Measurements from ENCODE around the gene TMEM52B. TPM values are rescaled to one million over a fixed set of nuclear protein-coding genes. Genes with fewer than 3 reads are reported as not detected.

Gene TMEM52B
- 0.79 TPM for polyA plus RNA-seq (2013, experiment 1 of 2)
- 0.57 TPM for polyA plus RNA-seq (2013, experiment 2 of 2)

DNA sequence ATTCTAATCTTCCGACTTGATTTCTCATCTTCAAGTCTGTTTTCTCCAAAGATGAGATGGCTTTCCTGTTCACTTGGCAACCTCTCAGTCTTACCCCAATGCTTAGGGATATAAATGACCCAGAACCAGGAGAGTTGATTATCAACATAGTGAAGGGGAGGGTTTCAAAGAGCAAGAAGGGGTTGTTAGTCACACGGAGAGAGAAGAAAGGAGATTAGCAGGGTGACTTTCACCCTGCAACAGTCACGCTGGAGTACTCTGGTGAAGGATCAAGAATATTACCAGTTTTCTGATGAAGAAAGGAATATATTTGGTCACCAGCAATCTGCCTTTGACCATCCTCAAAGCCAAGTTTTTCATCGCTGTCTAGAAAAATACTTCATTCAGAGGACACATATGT lies at the start of gene TMEM52B:
Gene TMEM52B (plus strand): TSS at position 212 of the 400 bp plus-strand sequence. CDS start 543 bp downstream, outside the sequence.
- no peaks in the 10 kb centered on the region for H3K27me3 ChIP-seq (ENCODE audit: insufficient read depth, low read length, poor library complexity)
- H3K18ac ChIP-seq (ENCODE audit: low read length) = peak within 1 kb of the TSS; percentile 28
- no peaks in the 10 kb centered on the region for H3K79me1 ChIP-seq (ENCODE audit: low read length)
- peak within 1 kb of the TSS; percentile 28 for H4K8ac ChIP-seq (ENCODE audit: low read depth, low read length)
- no peak within 1 kb of the TSS for H4K5ac ChIP-seq (ENCODE audit: low read length)
- DNase-seq = no peak
- H3K79me2 ChIP-seq (ENCODE audit: control insufficient read depth, insufficient read depth, low read length) = no peaks in the 10 kb centered on the region
- no peak within 1 kb of the TSS for H3K27ac ChIP-seq (ENCODE audit: low read depth, low read length)
- H2BK120ac ChIP-seq (ENCODE audit: low read depth, low read length) = no peak within 1 kb of the TSS
- no peak within 1 kb of the TSS for H3K4me3 ChIP-seq (ENCODE audit: low read length)
- no peak within 1 kb of the TSS for H3K23ac ChIP-seq (ENCODE audit: low read length)
- H3K56ac ChIP-seq (ENCODE audit: low read length) = peak within 1 kb of the TSS; percentile 44
- no peak within 1 kb of the TSS for H3K4me2 ChIP-seq (ENCODE audit: low read length)
- H2BK15ac ChIP-seq (replicated peaks; ENCODE audit: low read depth) = no peak within 1 kb of the TSS
- no peak within 1 kb of the TSS for H3K9ac ChIP-seq (ENCODE audit: low read length)
- H3K4me1 ChIP-seq (ENCODE audit: control insufficient read depth, low read depth, low read length) = peaks cover 13% of the 10 kb centered on the region
- H2AK5ac ChIP-seq (ENCODE audit: low read length) = no peak within 1 kb of the TSS
- WGBS (ENCODE audit: extremely low coverage, insufficient coverage, low lambda C conversion rate) = no CpG with 5 or more reads among the region's 4 CpGs
- no peak within 1 kb of the TSS for H2BK5ac ChIP-seq (ENCODE audit: low read length)
- peak within 1 kb of the TSS; percentile 68 for H3K4ac ChIP-seq (ENCODE audit: low read depth, low read length)
- H3K36me3 ChIP-seq (ENCODE audit: control insufficient read depth, insufficient read depth, low read length) = no peaks in the 10 kb centered on the region

DNA sequence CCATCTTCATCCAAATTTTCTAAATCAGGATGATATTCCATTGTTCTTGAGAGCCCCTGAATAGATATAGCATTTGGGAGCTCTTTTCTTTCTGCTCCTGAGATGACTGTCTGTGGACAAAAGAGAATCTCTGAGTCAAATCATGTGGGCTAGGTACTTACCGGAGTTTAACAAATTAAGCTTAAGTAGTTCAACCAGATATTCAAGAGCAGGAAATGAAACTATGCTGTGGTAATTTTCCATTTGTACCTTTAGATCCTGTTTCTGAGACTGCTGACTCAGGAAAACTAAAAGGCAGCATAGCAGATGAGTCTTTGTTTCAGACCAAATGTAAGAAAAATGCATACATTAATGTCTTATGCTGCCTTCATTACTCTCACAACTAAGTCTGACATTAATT lies 48.8 kb upstream of the TMEM52B start, which contains the start of gene CLEC7A:
Gene CLEC7A (minus strand): TSS at position 158 of the 400 bp plus-strand sequence. CDS start 117 bp downstream, at position 41.
- H3K79me1 ChIP-seq (ENCODE audit: low read length) = no peaks in the 10 kb centered on the region
- no peak within 1 kb of the TSS for H3K4me2 ChIP-seq (ENCODE audit: low read length)
- H4K5ac ChIP-seq (ENCODE audit: low read length) = no peak within 1 kb of the TSS
- H2BK5ac ChIP-seq (ENCODE audit: low read length) = no peak within 1 kb of the TSS
- no peak within 1 kb of the TSS for H2BK15ac ChIP-seq (replicated peaks; ENCODE audit: low read depth)
- H2BK120ac ChIP-seq (ENCODE audit: low read depth, low read length) = peak within 1 kb of the TSS; percentile 12
- H3K23ac ChIP-seq (ENCODE audit: low read length) = no peak within 1 kb of the TSS
- no peak within 1 kb of the TSS for H3K9ac ChIP-seq (ENCODE audit: low read length)
- peaks cover 3% of the 10 kb centered on the region for H3K4me1 ChIP-seq (ENCODE audit: control insufficient read depth, low read depth, low read length)
- H3K4ac ChIP-seq (ENCODE audit: low read depth, low read length) = peak within 1 kb of the TSS; percentile 31
- WGBS (ENCODE audit: extremely low coverage, insufficient coverage, low lambda C conversion rate) = no CpG with 5 or more reads among the region's 1 CpG
- no peak within 1 kb of the TSS for H4K8ac ChIP-seq (ENCODE audit: low read depth, low read length)
- no peak within 1 kb of the TSS for H3K56ac ChIP-seq (ENCODE audit: low read length)
- H3K4me3 ChIP-seq (ENCODE audit: low read length) = no peak within 1 kb of the TSS
- H3K27ac ChIP-seq (ENCODE audit: low read depth, low read length) = no peak within 1 kb of the TSS
- DNase-seq = no peak
- no peaks in the 10 kb centered on the region for H3K27me3 ChIP-seq (ENCODE audit: insufficient read depth, low read length, poor library complexity)
- no peaks in the 10 kb centered on the region for H3K36me3 ChIP-seq (ENCODE audit: control insufficient read depth, insufficient read depth, low read length)
- no peak within 1 kb of the TSS for H2AK5ac ChIP-seq (ENCODE audit: low read length)
- peak within 1 kb of the TSS; percentile 39 for H3K18ac ChIP-seq (ENCODE audit: low read length)
- no peaks in the 10 kb centered on the region for H3K79me2 ChIP-seq (ENCODE audit: control insufficient read depth, insufficient read depth, low read length)

DNA sequence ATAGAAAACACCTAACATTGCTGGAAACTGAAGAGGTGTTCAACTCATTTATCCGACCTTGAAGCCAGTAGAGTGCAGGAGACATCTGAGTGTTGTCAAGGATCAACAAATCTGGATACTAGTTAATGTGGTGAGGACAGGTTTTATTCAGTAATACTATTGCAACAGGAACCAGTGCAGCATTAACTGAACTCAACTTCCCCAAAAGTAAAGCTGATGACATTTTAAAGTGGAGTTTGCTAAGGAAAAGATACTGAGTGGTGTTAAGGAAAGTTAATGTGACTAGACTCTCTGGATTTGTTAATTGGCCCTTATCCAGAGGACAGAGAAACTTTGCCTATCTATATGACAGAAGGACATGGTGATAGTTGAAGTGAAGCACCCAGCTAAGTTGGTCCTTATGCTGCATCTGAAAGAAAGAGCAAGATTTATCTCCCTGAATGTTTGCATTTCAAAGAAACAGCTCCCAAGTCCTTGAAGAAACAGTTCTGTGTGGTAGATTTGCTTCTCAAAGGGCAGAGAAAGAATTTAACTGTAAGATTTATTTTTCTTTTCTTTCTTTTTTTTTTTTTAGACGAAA lies 47.6 kb upstream of the TMEM52B start:
- H3K23ac ChIP-seq (ENCODE audit: low read length) = no peak overlapping the region
- H3K27ac ChIP-seq (ENCODE audit: low read depth, low read length) = no peak overlapping the region
- no peak overlapping the region for H4K5ac ChIP-seq (ENCODE audit: low read length)
- H3K4me2 ChIP-seq (ENCODE audit: low read length) = no peak overlapping the region
- H2BK15ac ChIP-seq (replicated peaks; ENCODE audit: low read depth) = peak overlapping the region; percentile 96
- no peak overlapping the region for H2AK5ac ChIP-seq (ENCODE audit: low read length)
- no peak overlapping the region for H3K9ac ChIP-seq (ENCODE audit: low read length)
- no peak overlapping the region for H3K18ac ChIP-seq (ENCODE audit: low read length)
- H2BK5ac ChIP-seq (ENCODE audit: low read length) = no peak overlapping the region
- H3K4me1 ChIP-seq (ENCODE audit: control insufficient read depth, low read depth, low read length) = peaks cover 3% of the 10 kb centered on the region
- H3K4me3 ChIP-seq (ENCODE audit: low read length) = no peak overlapping the region
- peak; percentile 23 for DNase-seq
- no peak overlapping the region for H4K8ac ChIP-seq (ENCODE audit: low read depth, low read length)
- no peaks in the 10 kb centered on the region for H3K36me3 ChIP-seq (ENCODE audit: control insufficient read depth, insufficient read depth, low read length)
- no peaks in the 10 kb centered on the region for H3K79me2 ChIP-seq (ENCODE audit: control insufficient read depth, insufficient read depth, low read length)
- H3K4ac ChIP-seq (ENCODE audit: low read depth, low read length) = no peak overlapping the region
- H3K27me3 ChIP-seq (ENCODE audit: insufficient read depth, low read length, poor library complexity) = no peaks in the 10 kb centered on the region
- H3K56ac ChIP-seq (ENCODE audit: low read length) = no peak overlapping the region
- no peaks in the 10 kb centered on the region for H3K79me1 ChIP-seq (ENCODE audit: low read length)
- H2BK120ac ChIP-seq (ENCODE audit: low read depth, low read length) = peak overlapping the region; percentile 61
- WGBS (ENCODE audit: extremely low coverage, insufficient coverage, low lambda C conversion rate) = no CpG with 5 or more reads among the region's 2 CpGs

DNA sequence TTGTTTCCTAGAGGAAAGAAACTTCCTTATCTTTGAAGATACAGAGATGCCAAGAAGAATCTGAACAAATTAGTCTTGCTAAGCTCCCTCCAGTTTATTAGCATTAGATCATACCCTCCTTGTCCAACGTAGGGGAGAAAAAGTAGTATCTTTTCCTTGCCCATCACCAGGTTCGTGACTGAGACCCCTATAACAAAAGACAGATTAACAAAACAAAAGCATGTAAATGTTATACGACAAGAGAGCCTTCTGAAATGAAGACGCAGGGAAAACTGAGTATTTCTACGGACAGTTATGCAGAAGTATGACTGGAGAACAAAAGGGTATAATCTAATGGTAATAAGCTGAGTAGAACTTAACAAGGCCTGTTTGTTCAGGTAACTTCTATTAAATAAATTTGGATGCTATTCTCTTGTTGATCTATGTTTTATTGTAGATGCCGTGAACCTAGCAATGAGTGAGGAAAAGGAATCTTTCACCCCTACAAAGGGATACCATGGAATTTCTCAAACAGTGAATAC lies 45.9 kb upstream of the TMEM52B start:
- Histone ChIP-seq H4K8ac (ENCODE audit: low read depth, low read length) (no peak overlapping the region), H3K23ac (ENCODE audit: low read length) (no peak overlapping the region), H2BK120ac (ENCODE audit: low read depth, low read length) (no peak overlapping the region), H2BK5ac (ENCODE audit: low read length) (no peak overlapping the region), H4K5ac (ENCODE audit: low read length) (no peak overlapping the region), H3K56ac (ENCODE audit: low read length) (no peak overlapping the region), H3K79me2 (ENCODE audit: control insufficient read depth, insufficient read depth, low read length) (no peaks in the 10 kb centered on the region), H3K9ac (ENCODE audit: low read length) (no peak overlapping the region), H3K4me3 (ENCODE audit: low read length) (no peak overlapping the region), H2BK15ac (replicated peaks; ENCODE audit: low read depth) (no peak overlapping the region), H3K27ac (ENCODE audit: low read depth, low read length) (no peak overlapping the region), H3K18ac (ENCODE audit: low read length) (no peak overlapping the region), H3K36me3 (ENCODE audit: control insufficient read depth, insufficient read depth, low read length) (no peaks in the 10 kb centered on the region), H3K4ac (ENCODE audit: low read depth, low read length) (no peak overlapping the region), H3K27me3 (ENCODE audit: insufficient read depth, low read length, poor library complexity) (no peaks in the 10 kb centered on the region), H3K4me2 (ENCODE audit: low read length) (no peak overlapping the region), H3K4me1 (ENCODE audit: control insufficient read depth, low read depth, low read length) (peaks cover 3% of the 10 kb centered on the region), H3K79me1 (ENCODE audit: low read length) (no peaks in the 10 kb centered on the region), H2AK5ac (ENCODE audit: low read length) (no peak overlapping the region)
- no peak for DNase-seq
- WGBS (ENCODE audit: extremely low coverage, insufficient coverage, low lambda C conversion rate) = no CpG with 5 or more reads among the region's 6 CpGs

DNA sequence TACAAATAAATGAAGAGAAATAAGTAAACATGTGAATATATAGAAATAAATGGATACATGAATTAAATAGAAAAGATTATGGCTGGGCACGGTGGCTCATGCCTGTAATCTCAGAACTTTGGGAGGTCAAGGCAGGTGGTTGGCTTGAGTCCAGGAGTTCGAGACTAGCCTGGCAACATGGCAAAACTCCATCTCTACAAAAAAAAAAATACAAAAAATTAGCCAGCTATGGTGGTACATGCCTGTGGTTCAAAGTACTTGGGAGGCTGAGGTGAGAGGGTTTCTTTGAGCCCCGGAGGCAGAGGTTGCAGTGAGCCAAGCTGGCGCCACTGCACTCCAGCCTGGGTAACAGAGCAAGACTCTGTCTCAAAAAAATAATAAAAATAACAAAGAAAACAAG lies 43.7 kb upstream of the TMEM52B start:
- no peak for DNase-seq
- no peaks in the 10 kb centered on the region for H3K36me3 ChIP-seq (ENCODE audit: control insufficient read depth, insufficient read depth, low read length)

More for the DNA sequence above, 43.7 kb upstream of the TMEM52B start:
- Histone ChIP-seq H2BK120ac (ENCODE audit: low read depth, low read length) (no peak overlapping the region), H2AK5ac (ENCODE audit: low read length) (no peak overlapping the region), H4K8ac (ENCODE audit: low read depth, low read length) (no peak overlapping the region), H3K56ac (ENCODE audit: low read length) (no peak overlapping the region), H3K4me1 (ENCODE audit: control insufficient read depth, low read depth, low read length) (no peaks in the 10 kb centered on the region), H3K79me1 (ENCODE audit: low read length) (no peaks in the 10 kb centered on the region), H4K5ac (ENCODE audit: low read length) (no peak overlapping the region), H3K9ac (ENCODE audit: low read length) (no peak overlapping the region), H3K23ac (ENCODE audit: low read length) (no peak overlapping the region), H2BK15ac (replicated peaks; ENCODE audit: low read depth) (no peak overlapping the region), H3K27me3 (ENCODE audit: insufficient read depth, low read length, poor library complexity) (no peaks in the 10 kb centered on the region), H3K4me3 (ENCODE audit: low read length) (no peak overlapping the region), H3K27ac (ENCODE audit: low read depth, low read length) (no peak overlapping the region), H3K4ac (ENCODE audit: low read depth, low read length) (no peak overlapping the region), H3K18ac (ENCODE audit: low read length) (no peak overlapping the region), H3K79me2 (ENCODE audit: control insufficient read depth, insufficient read depth, low read length) (no peaks in the 10 kb centered on the region), H2BK5ac (ENCODE audit: low read length) (no peak overlapping the region), H3K4me2 (ENCODE audit: low read length) (no peak overlapping the region)
- WGBS (ENCODE audit: extremely low coverage, insufficient coverage, low lambda C conversion rate) = no CpG with 5 or more reads among the region's 4 CpGs

Measured in mesendoderm (in vitro differentiated cells).